ENCODE data around the gene MAP2K3.
A peak's percentile ranks its signal among the peaks of the same experiment; 100 is the strongest.

MAP2K3 gene

GRCh38 chr17:21283482-21284318 lies 811 bp upstream of the MAP2K3 start:
- DNase-seq: peak; percentile 45

DNA sequence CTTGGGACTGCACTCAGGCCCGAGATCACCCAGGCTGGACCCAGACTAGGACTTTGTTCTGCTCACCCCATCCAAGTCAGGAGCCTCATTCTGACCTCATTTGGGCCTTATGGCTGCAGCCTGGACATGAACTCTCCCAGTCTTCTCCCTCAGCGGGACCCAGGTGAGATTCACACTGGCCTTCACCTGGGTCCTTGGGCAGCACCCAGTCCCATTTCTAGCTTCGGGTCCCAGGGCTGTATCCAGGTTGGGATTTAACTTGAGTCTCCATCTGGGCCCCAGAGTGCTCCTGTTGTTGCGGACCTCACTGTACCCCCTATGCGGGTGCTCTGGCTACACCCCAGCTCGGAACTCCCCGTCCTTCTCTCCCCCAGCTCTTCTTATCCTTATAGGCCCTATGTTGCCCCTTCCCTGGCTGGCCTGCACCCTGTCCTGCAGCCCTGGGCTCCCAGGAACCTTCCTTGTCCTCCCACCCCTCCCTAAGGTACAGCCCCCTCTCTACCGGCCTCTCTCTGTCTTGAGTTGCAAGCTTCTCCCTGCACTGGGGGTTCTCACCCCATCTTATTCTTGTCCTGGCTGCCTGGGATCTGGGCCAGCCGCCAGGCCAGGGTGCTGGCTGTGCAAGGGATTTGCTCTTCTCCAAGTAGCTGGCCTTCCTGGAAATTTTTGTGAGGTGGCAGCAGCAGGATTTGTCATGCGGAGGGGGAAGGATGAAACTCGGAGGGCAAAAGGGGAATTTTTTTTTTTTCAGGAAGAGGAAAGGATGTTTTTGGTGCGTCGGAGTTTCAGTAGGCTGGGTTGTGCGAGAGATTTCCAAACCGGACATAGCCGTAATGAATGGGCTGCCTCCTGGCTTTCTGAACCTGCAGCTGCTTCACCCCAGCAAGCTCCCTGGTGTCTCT lies 904 bp downstream of the MAP2K3 start:
- peak; percentile 26 for DNase-seq

DNA sequence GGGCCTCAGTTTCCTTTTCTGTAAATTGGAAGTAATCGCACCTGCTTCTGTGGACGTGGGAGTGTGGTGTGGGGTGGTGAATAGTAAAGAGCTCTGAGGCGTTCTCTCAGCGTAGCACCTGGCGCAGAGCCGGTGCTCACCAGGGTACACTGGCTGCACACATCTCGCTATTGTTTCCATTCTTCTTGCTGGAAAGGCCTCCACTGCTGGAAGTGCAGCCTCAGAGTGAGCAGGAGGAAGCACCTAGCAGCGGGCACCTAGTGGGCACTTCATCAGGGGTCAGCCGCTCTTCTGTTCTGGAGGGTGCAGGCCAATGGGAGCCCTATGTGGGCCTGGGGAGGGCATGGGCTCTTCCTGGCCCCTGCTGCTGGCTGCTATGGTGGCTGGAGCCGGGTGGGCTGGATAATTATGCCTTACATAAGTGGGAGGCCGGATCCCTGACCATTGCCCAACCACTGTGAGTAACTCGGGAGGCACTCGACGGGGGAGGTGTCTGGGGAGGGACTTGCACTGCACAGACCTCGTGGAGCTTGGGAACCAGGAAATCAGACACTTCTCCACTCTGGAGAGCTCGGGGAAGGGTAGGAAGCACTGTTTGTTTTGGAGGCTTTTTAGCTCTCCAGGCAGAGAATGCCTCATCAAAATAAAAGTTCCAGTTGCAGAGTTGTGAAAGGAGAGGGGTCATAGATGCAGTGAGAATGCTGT lies 1.7 kb downstream of the MAP2K3 start:
- DNase-seq: peak; percentile 78

DNA sequence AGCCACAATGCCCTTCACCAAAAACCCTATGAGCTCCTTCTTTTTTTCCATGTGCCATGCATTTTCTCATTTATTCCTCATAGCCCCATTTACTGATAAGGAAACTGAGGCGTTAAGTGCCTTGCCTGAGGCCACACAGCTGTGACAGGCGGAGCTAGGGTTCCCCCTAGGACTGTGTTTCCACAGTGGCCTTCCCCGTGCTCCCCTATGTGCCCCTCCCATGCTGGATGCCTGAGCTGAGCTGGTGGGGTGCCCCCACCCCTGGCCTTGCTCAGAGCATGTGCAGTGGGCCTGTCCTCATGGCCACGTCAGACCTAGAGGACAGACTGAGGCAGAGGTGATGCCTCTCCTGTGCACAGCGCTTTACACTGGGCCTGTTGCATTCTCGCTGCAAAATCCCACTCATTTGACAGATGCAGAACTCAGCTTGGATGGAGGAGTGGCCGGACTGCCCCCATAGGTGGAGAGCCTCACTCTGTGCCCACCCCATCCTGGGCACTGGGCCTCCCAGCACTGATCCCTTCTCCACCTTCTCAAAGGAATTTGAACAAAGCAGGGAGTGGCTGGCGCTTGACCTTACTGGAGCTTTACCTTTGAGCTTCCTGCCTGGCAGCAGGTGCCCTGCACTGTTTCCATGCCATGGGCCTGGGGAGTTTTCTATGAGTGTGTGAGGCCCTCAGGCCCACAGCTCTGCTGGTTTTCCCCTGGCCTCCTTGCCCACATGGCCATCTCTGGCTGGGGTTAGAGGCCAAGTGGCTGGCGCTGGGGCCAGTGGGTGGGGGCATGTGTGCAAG lies 2.6 kb downstream of the MAP2K3 start:
- DNase-seq: no peak

DNA sequence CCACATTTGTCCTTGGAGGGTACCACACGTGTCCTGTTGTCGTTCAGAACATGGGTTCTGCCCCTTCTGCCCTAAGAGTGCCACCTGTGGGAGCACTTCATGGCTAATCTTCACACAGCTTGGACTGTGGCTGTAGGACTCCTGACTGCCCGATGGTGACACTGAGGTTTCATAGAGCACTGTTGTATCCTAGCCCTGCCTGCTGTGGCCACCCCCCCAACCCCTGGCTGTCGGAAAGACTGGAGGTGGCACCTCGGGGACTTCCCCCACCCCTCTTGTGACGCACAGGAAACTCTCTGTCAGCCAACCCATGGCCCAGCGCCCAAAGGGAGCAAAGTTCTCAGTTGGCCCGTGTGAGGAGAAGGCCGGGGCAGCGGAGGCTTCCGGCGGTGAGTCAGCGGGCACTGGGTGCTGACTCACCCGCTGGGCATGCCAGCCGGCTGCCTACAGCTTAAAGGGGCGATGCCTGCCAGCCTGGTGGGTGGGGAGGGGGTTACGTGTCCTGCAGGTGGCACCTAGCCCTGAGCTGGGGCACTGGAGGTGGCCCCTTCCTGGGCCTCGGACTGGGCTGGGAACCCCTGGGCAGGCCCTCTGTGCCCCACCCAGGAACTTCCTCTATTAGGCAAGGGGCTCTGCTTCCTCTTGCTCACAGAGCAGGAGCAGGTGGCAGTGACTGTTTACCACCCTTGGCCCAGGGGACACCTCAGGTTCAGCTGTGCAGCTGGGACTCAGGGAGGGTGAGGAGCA lies 3.4 kb downstream of the MAP2K3 start:
- DNase-seq: no peak

- DNase-seq: no peak
Measured at GRCh38 chr17:21288571-21289017, 4.1 kb downstream of the MAP2K3 start.

DNA sequence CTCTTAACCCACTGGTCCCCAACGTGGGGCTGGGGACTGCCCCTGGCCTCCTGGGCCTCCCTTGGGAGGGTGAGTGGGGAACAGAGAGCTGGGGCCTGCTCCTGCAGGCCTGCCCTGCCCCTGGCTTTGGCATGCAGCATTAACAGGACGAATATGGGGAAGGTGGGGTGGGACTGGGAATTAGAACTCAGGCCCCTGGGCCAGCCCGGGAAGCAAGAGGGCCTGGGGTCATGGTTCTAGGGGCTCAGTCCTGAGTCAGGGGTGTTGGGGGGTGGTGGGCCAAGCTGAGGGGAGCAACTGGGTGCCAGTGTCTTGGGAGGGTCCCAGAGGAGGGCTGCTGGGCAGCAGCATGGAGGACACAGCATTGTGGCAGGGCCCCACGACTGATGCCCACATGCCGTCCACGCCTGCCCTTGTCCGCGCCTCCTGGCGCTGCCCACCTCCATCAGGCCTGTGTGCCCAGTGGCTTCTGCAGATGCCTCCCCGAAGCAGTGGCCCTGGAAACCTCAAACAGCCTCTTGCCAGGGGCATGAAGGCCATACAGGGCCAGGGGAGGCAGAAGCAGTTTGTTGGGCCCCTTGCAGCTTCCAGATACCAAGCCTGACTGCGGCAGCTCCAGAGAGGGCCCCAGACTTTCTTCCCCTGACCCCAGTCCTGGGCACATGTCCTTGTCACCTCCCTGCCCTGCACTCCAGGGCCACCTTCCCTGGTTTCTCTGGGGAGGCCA lies 4.8 kb downstream of the MAP2K3 start:
- DNase-seq: no peak

DNA sequence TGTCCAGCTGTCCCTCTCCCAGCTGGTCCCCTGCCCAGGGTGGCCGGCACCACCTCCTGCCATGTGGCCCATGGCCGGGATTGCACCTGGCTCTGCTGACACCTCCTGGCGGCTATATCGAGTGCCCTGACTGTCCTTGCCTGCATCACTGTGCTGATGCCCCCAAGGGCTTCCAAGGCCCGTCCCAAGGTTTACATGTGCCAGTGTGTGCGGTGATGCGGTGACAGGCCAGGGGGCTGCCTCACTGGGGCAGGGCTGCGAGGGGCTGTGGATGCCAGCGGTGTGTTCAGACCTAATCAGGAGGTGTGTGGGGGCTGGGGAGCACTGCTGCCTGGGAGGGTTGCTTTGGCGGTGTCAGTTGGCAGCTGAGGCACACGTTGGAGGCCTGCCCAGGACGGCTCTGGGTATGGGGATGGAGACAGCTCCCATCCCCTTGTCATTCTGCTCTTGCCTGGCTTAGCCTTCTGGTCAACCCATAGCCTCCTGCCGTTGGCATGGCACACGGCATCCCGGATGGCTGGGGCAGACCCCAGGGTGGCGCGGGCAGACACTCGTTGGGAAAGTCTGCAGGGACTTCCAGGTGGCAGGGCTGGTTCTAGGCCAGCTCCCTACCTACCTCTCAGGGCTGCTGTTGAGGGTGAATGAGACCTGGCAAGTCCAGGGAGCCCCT lies 5.5 kb downstream of the MAP2K3 start:
- DNase-seq: no peak

DNA sequence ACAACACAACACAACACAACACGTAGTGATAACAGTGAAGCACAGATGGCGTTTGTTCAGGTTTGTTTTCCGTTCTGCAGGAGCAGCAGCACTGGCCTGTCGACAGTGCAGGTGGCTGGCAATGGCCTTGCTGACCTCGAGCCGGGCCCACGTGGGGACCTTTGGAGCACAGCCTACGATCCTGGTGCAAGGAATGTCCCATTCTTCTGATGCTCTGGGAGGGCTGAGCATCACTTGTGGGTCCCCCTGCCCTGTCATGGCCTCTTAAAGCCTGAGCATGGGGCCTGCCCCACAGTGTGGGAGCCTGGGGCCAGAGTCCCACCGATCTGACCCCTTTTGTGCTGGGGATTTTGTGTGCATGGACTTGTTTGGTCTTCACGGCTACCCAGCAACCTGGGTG lies 6.8 kb downstream of the MAP2K3 start:
- DNase-seq: no peak

DNA sequence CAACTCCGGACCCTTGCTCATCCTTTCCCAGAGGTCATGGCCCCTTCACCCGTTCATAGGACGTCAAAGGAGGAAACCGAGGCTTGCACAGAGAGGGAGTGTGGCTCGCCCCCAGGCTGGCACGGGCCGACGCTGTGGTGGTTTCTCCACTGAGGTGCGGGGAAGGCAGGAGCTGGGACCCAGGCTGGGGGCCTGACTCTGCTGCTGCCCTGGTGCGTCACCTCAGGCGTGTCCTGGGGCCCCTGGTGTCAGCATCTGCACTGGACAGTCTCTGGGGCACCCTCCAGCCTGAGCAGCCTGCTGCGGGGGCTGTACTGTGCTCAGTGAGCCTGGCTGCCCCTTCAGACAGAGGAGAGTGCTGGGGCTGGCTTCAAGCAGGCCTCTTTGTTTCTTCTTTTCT lies 7.4 kb downstream of the MAP2K3 start:
- DNase-seq: no peak

- no peak for DNase-seq
Measured at GRCh38 chr17:21292867-21293830, 8.6 kb downstream of the MAP2K3 start.

DNA sequence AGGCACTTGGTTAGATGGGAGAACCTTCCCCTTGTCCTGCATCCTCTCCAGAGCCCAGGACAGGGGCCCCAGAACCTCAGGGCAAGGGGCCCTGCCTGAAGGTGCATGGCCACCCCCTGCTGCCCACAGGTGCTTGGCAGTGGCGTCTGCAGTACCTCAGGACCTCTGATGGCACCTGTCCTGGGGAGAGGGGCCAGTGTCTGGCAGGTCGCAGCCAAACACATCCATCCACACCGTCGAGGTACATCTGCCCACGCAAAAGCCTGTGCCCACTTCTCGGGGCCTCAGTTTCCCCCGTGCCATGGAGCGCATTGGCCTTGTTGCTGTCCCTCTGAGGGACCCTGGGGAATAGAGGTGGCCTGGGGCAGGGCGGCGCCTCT lies 9.3 kb downstream of the MAP2K3 start:
- DNase-seq: no peak

GRCh38 chr17:21294321-21295035 lies 10.0 kb downstream of the MAP2K3 start:
- DNase-seq: no peak

DNA sequence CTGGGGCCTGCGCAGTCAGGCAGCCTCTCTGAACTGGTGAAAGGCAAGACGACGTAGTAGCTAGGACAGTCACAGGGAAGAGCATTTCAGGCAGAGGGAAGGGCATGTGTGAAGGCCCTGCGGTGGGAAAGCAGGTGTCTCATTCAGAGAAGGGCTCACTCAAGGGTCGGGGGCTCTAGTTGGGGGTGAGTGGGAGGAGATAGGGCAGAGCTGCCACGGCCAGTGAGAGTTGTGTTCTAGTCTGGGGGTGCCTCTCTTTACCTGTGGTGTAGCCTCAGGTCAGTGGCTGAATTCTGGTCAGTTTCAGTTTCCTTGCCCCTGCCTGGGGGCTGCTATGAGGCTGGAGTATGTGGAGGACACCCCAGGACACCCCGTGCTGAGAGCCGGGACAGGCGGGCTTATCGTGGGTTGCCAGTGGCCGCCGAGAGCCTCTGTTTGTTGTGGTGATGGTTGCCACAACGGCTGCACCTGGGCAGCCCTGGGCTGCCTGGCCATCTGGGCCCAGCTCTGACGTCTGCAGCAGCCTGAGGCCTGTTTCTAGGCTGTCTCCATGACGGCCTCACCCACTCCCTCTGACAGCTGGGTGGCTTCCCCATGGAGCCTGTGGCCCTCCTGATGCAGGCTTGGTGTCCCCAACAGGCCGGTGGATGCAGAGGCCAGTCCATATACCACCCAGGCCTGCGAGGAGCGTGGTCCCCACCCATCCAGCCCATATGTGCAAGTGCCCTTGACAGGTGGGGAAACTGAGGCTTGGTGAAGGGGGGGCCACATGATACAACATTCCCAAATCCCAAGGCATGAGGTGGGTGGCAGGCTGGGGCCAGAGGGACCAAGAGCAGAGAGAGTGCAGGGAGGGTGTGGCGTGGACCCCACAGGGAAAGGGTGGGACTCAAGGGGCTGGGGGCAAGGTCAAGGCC lies 10.8 kb downstream of the MAP2K3 start:
- DNase-seq: no peak

DNA sequence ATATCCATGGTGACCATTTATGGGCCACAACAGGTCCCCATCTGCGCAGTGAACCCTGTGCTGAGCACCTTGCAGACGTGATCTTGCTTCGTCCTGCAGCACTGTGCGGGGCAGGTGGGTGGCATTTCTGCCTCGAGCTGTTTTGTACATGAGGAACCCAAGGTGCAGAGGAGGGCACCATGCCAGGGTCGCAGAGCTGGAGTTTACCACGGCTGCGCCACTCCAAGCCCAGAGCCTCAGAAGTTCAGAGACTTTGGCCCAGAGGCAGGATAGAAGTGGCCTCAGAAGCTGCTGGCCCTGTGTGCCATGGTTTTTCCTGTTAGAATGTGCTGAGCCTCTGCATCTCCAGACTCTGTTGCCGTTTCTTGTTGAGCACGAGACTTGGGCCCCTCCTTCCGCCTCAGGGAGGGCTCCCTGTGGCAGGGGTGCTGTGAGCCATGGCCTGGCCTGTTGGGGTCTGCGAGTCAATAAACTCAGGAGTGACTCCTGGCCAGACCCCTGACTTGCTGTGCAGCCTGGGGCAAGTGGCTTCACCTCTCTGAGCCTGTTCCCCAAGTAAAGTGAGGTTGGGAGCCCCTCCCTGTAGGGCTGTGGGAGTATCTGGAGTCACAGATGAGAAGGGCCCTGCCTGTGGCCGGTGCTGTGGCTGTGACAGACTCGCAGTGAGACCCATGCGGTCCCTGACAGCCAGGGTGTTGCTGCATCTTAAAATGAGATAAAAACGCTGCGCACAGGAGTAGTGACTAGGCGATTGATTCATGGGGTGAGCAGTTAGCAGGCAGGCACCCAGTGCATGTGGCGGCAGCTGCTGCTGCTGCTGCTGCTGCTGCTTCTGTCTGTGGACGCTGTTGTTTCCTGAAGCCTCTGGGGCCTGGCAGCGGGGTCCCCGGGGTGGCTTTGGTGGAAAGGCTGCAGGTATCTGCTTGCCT lies 11.8 kb downstream of the MAP2K3 start:
- no peak for DNase-seq

DNA sequence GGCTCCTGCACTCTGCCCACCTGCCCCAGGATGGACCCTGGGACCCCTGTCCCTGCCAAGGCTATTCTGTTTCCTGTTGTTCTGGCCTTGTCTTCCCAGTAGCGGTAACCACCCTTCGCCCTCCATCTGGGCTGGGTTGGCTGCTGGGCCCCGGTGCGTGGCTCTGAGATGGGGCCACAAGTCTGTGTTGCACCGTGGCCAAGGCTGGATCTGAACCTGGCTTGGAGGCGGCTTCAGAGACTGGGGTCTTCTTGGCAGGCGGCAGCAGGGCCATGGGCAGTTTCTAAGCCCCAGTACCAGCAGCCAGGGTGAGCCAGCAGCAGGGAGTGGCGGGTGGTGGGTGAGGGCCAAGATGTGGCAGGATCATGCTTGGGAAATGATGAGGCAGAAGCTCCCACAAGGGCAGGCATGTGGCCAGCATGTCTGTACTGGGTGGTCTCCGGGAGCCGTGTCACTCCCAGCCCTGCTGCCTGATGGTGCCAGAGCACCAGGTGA lies 12.6 kb downstream of the MAP2K3 start:
- no peak for DNase-seq

Data from NCI-H1105 treated with DMSO at 0.1 percent for 48 hours (cell line).